Measurements from ENCODE around the gene FAM20B. TPM values are rescaled to one million over a fixed set of nuclear protein-coding genes. Genes with fewer than 3 reads are reported as not detected.
A peak's percentile ranks its signal among the peaks of the same experiment; 100 is the strongest.

Gene FAM20B
- total and polyA plus RNA-seq, 2 of the 13 experiments (the other 11 are each of a cell fraction or from before 2014, with no cell fraction given) = 13.8 to 26.9 TPM

- TF ChIP-seq RNF219 (CRISPR knock-in tag; IDR thresholded peaks at IDR 0.05) = no peak
- 0 out of 2 replicates have a peak, but pooled peaks have one; percentile 26 for TF ChIP-seq FOXA3 (CRISPR knock-in tag; IDR thresholded peaks at IDR 0.05)
- TF ChIP-seq NR2F6 (IDR thresholded peaks at IDR 0.05) = 0 out of 2 replicates have a peak, but pooled peaks have one; percentile 15
- TF ChIP-seq NR2F6 (CRISPR knock-in tag; IDR thresholded peaks at IDR 0.05) = no peak
- TF ChIP-seq ZNF768 (CRISPR knock-in tag; IDR thresholded peaks at IDR 0.05) = no peak
- TF ChIP-seq HDAC2 (CRISPR knock-in tag; IDR thresholded peaks at IDR 0.05) = peak; percentile 58; the same call in 1 of the 2 replicates
- no peak for TF ChIP-seq ZSCAN22 (CRISPR knock-in tag; IDR thresholded peaks at IDR 0.05)
- no peak for TF ChIP-seq ZNF281 (CRISPR knock-in tag; IDR thresholded peaks at IDR 0.05; ENCODE audit: borderline replicate concordance)
- TF ChIP-seq MAF1 (CRISPR knock-in tag; IDR thresholded peaks at IDR 0.05; ENCODE audit: borderline replicate concordance) = no peak
- TF ChIP-seq AKAP8 (CRISPR knock-in tag; IDR thresholded peaks at IDR 0.05) = no peak
- no peak for TF ChIP-seq GPN1 (CRISPR knock-in tag; IDR thresholded peaks at IDR 0.05; ENCODE audit: borderline replicate concordance)
- 0 out of 2 replicates have a peak, but pooled peaks have one; percentile 17 for TF ChIP-seq THAP11 (CRISPR knock-in tag; IDR thresholded peaks at IDR 0.05)
- no peak for TF ChIP-seq CBX5 (CRISPR knock-in tag; IDR thresholded peaks at IDR 0.05; ENCODE audit: borderline replicate concordance)
- no peak for TF ChIP-seq ELF4 (CRISPR knock-in tag; IDR thresholded peaks at IDR 0.05; ENCODE audit: borderline replicate concordance)
- no peak for TF ChIP-seq SMARCC2 (IDR thresholded peaks at IDR 0.05)
- TF ChIP-seq MTF1 (CRISPR knock-in tag; IDR thresholded peaks at IDR 0.05) = no peak
- no peak for TF ChIP-seq ZNF703 (CRISPR knock-in tag; IDR thresholded peaks at IDR 0.05; ENCODE audit: borderline replicate concordance)
- no peak for TF ChIP-seq ZNF33A (CRISPR knock-in tag; IDR thresholded peaks at IDR 0.05; ENCODE audit: borderline replicate concordance)
- TF ChIP-seq FOXO1 (CRISPR knock-in tag; IDR thresholded peaks at IDR 0.05) = no peak
- TF ChIP-seq ZNF557 (CRISPR knock-in tag; IDR thresholded peaks at IDR 0.05) = no peak
- TF ChIP-seq CREM (IDR thresholded peaks at IDR 0.05) = peak; percentile 35; the same call in 1 of the 2 replicates
- no peak for TF ChIP-seq CREM (CRISPR knock-in tag; IDR thresholded peaks at IDR 0.05)
- no peak for TF ChIP-seq POLR2AphosphoS5 (IDR thresholded peaks at IDR 0.05; ENCODE audit: low read depth, low read length)
- no peak for TF ChIP-seq KLF12 (CRISPR knock-in tag; IDR thresholded peaks at IDR 0.05; ENCODE audit: borderline replicate concordance)
- TF ChIP-seq ETV6 (CRISPR knock-in tag; conservative IDR thresholded peaks at IDR 0.05) = no peak
- no peak for TF ChIP-seq ZBTB25 (CRISPR knock-in tag; IDR thresholded peaks at IDR 0.05)
- no peak for TF ChIP-seq KLF9 (CRISPR knock-in tag; IDR thresholded peaks at IDR 0.05; ENCODE audit: low read depth)
- TF ChIP-seq GATAD2A (CRISPR knock-in tag; IDR thresholded peaks at IDR 0.05) = peak; percentile 76
- TF ChIP-seq ZNF138 (CRISPR knock-in tag; IDR thresholded peaks at IDR 0.05; ENCODE audit: low read depth) = no peak
- TF ChIP-seq ELF1 (CRISPR knock-in tag; IDR thresholded peaks at IDR 0.05) = no peak
Observed at GRCh38 chr1:179029321-179029759, 3.6 kb downstream of the FAM20B start (continued).
